Measurements from ENCODE around the gene MIS18A.

GRCh38 chr21:32285476-32285875 lies 6.6 kb upstream of the MIS18A start:
- TF ChIP-seq POLR2A (IDR thresholded peaks at IDR 0.05) (no peak), EP300 (IDR thresholded peaks at IDR 0.05) (no peak)
- TF ChIP-seq, protein P1, sequence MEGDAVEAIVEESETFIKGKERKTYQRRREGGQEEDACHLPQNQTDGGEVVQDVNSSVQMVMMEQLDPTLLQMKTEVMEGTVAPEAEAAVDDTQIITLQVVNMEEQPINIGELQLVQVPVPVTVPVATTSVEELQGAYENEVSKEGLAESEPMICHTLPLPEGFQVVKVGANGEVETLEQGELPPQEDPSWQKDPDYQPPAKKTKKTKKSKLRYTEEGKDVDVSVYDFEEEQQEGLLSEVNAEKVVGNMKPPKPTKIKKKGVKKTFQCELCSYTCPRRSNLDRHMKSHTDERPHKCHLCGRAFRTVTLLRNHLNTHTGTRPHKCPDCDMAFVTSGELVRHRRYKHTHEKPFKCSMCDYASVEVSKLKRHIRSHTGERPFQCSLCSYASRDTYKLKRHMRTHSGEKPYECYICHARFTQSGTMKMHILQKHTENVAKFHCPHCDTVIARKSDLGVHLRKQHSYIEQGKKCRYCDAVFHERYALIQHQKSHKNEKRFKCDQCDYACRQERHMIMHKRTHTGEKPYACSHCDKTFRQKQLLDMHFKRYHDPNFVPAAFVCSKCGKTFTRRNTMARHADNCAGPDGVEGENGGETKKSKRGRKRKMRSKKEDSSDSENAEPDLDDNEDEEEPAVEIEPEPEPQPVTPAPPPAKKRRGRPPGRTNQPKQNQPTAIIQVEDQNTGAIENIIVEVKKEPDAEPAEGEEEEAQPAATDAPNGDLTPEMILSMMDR (IDR thresholded peaks at IDR 0.05): no peak
